ENCODE results near the gene CPZ.
"Not testable (repeated sequence)": the region's sequence is repeated elsewhere in the genome, so short reads cannot be mapped to it uniquely, and the experiment has no call there.

CPZ gene

DNA sequence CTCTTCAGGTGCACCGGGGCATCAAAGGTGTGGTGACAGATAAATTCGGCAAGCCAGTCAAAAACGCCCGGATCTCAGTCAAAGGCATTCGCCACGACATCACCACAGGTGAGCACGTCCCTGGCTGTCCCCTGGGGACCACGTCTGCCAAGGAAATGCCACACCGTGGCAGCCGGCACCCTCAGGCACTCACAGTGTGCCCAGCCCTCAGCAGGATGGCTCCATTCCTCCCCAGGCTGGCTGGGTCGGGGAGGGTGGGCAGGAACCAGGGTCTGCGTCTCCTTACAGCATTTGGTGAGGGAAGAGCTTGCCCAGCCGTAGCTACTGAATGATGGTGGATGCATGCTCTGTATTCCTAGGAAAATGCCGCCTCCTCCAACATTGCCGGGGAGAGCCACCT is 25.9 kb downstream of the CPZ start:
- no peak for DNase-seq (ENCODE audit: low read depth, low spot score)
- no peaks in the 10 kb centered on the region for H3K9me3 ChIP-seq (ENCODE audit: control insufficient read depth, insufficient read depth, low read length)
- H3K27ac ChIP-seq (ENCODE audit: low read length) = no peak overlapping the region
- no peaks in the 10 kb centered on the region for H3K27me3 ChIP-seq (ENCODE audit: control insufficient read depth, insufficient read depth, low read length)
- no peaks in the 10 kb centered on the region for H3K4me1 ChIP-seq (ENCODE audit: control insufficient read depth, insufficient read depth, low read length)
- no CpG with 5 or more reads among the region's 15 CpGs for WGBS (ENCODE audit: insufficient coverage, insufficient read length)
- no peak overlapping the region for H3K4me3 ChIP-seq (ENCODE audit: low read length)
- H3K36me3 ChIP-seq (ENCODE audit: control insufficient read depth, insufficient read depth, low read length) = peaks cover 19% of the 10 kb centered on the region

GRCh38 chr4:8618961-8619720 is 26.6 kb downstream of the CPZ start:
- no CpG with 5 or more reads among the region's 28 CpGs for WGBS (ENCODE audit: insufficient coverage, insufficient read length)
- Histone ChIP-seq H3K36me3 (ENCODE audit: control insufficient read depth, insufficient read depth, low read length) (peaks cover 19% of the 10 kb centered on the region), H3K4me3 (ENCODE audit: low read length) (no peak overlapping the region)

GRCh38 chr4:8621135-8621534 is 28.6 kb downstream of the CPZ start:
- not testable (repeated sequence) for H3K4me3 ChIP-seq (ENCODE audit: low read length); H3K27me3 ChIP-seq (ENCODE audit: control insufficient read depth, insufficient read depth, low read length); H3K9me3 ChIP-seq (ENCODE audit: control insufficient read depth, insufficient read depth, low read length); H3K27ac ChIP-seq (ENCODE audit: low read length); H3K4me1 ChIP-seq (ENCODE audit: control insufficient read depth, insufficient read depth, low read length); DNase-seq (ENCODE audit: low read depth, low spot score)
- WGBS (ENCODE audit: insufficient coverage, insufficient read length) = no CpG with 5 or more reads among the region's 14 CpGs
- H3K36me3 ChIP-seq (ENCODE audit: control insufficient read depth, insufficient read depth, low read length) = peaks cover 14% of the 10 kb centered on the region; the same call in 1 of the 2 replicates

More at GRCh38 chr4:8618961-8619720, 26.6 kb downstream of the CPZ start:
- no peaks in the 10 kb centered on the region for H3K4me1 ChIP-seq (ENCODE audit: control insufficient read depth, insufficient read depth, low read length)
- no peaks in the 10 kb centered on the region for H3K27me3 ChIP-seq (ENCODE audit: control insufficient read depth, insufficient read depth, low read length)
- no peaks in the 10 kb centered on the region for H3K9me3 ChIP-seq (ENCODE audit: control insufficient read depth, insufficient read depth, low read length)
- DNase-seq (ENCODE audit: low read depth, low spot score) = no peak
- no peak overlapping the region for H3K27ac ChIP-seq (ENCODE audit: low read length)

DNA sequence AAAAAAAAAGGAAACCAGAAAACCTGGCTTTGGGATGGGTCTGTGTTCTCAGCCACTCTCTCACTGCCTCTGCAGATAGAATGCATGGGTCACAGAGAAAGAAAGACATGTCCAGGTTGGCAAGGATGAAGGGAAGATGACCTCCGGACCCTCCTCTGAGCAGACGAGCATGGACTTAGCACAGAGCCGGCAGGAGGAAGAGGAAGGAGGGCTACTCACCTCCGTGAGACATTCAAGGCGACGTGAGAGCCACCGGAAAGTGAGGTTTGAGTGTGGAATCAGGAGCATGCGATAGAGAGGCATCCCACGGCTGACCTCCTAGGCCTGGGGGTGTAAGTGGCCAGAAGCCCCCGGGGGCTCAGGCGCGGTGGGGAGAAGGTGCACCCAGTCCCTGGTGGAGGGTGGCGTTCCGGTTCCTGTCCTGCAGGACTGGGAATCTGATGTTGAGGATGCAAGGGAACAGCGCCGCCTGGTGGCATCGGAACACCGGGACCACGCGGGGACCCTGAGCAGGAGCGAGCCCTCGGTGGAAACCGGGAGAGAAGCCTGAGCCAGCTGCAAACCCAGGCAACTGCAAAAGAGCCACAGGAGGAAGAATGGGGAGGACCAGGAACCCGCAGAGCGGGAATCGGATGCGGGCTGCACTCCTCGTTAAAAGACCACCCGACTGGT is 32.2 kb downstream of the CPZ start:
- not testable (repeated sequence) for H3K27ac ChIP-seq (ENCODE audit: low read length); H3K9me3 ChIP-seq (ENCODE audit: control insufficient read depth, insufficient read depth, low read length); DNase-seq (ENCODE audit: low read depth, low spot score); H3K4me1 ChIP-seq (ENCODE audit: control insufficient read depth, insufficient read depth, low read length); H3K27me3 ChIP-seq (ENCODE audit: control insufficient read depth, insufficient read depth, low read length); H3K36me3 ChIP-seq (ENCODE audit: control insufficient read depth, insufficient read depth, low read length); H3K4me3 ChIP-seq (ENCODE audit: low read length)
- WGBS (ENCODE audit: insufficient coverage, insufficient read length) = no CpG with 5 or more reads among the region's 29 CpGs

GRCh38 chr4:8630240-8630905 is 37.8 kb downstream of the CPZ start:
- not testable (repeated sequence) for H3K4me1 ChIP-seq (ENCODE audit: control insufficient read depth, insufficient read depth, low read length); H3K27me3 ChIP-seq (ENCODE audit: control insufficient read depth, insufficient read depth, low read length); DNase-seq (ENCODE audit: low read depth, low spot score); H3K27ac ChIP-seq (ENCODE audit: low read length); H3K4me3 ChIP-seq (ENCODE audit: low read length); H3K36me3 ChIP-seq (ENCODE audit: control insufficient read depth, insufficient read depth, low read length); H3K9me3 ChIP-seq (ENCODE audit: control insufficient read depth, insufficient read depth, low read length)
- no CpG with 5 or more reads among the region's 29 CpGs for WGBS (ENCODE audit: insufficient coverage, insufficient read length)

- not testable (repeated sequence) for DNase-seq (ENCODE audit: low read depth, low spot score); H3K9me3 ChIP-seq (ENCODE audit: control insufficient read depth, insufficient read depth, low read length); H3K27ac ChIP-seq (ENCODE audit: low read length); H3K27me3 ChIP-seq (ENCODE audit: control insufficient read depth, insufficient read depth, low read length); H3K36me3 ChIP-seq (ENCODE audit: control insufficient read depth, insufficient read depth, low read length); H3K4me1 ChIP-seq (ENCODE audit: control insufficient read depth, insufficient read depth, low read length); H3K4me3 ChIP-seq (ENCODE audit: low read length)
- no CpG with 5 or more reads among the region's 6 CpGs for WGBS (ENCODE audit: insufficient coverage, insufficient read length)
These were observed 39.3 kb downstream of the CPZ start for GRCh38 chr4:8631896-8632295.

DNA sequence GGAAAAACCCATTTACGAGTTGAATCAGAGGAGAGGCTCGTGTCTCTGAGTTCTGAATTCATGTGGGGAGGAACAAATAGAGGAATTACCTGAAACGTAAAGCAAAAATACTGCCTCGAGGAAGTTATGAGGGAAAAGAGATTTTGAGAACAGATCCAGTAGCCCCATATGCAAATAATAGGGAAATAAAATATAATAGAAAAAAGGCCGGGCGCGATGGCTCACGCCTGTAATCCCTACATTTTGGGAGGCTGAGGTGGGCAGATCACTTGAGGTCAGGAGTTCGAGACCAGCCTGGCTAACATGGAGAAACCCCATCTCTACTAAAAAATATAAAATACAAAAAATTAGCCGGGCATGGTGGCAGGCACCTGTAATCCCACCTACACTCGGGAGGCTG is 42.2 kb downstream of the CPZ start:
- H3K27me3 ChIP-seq (ENCODE audit: control insufficient read depth, insufficient read depth, low read length); H3K36me3 ChIP-seq (ENCODE audit: control insufficient read depth, insufficient read depth, low read length); H3K9me3 ChIP-seq (ENCODE audit: control insufficient read depth, insufficient read depth, low read length); H3K27ac ChIP-seq (ENCODE audit: low read length); H3K4me1 ChIP-seq (ENCODE audit: control insufficient read depth, insufficient read depth, low read length); DNase-seq (ENCODE audit: low read depth, low spot score); H3K4me3 ChIP-seq (ENCODE audit: low read length): not testable (repeated sequence)
- WGBS (ENCODE audit: insufficient coverage, insufficient read length) = no CpG with 5 or more reads among the region's 11 CpGs

DNA sequence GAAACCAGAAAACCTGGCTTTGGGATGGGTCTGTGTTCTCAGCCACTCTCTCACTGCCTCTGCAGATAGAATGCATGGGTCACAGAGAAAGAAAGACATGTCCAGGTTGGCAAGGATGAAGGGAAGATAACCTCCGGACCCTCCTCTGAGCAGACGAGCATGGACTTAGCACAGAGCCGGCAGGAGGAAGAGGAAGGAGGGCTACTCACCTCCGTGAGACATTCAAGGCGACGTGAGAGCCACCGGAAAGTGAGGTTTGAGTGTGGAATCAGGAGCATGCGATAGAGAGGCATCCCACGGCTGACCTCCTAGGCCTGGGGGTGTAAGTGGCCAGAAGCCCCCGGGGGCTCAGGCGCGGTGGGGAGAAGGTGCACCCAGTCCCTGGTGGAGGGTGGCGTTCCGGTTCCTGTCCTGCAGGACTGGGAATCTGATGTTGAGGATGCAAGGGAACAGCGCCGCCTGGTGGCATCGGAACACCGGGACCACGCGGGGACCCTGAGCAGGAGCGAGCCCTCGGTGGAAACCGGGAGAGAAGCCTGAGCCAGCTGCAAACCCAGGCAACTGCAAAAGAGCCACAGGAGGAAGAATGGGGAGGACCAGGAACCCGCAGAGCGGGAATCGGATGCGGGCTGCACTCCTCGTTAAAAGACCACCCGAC is 43.5 kb downstream of the CPZ start:
- not testable (repeated sequence) for H3K27ac ChIP-seq (ENCODE audit: low read length); DNase-seq (ENCODE audit: low read depth, low spot score); H3K4me1 ChIP-seq (ENCODE audit: control insufficient read depth, insufficient read depth, low read length); H3K27me3 ChIP-seq (ENCODE audit: control insufficient read depth, insufficient read depth, low read length); H3K36me3 ChIP-seq (ENCODE audit: control insufficient read depth, insufficient read depth, low read length); H3K9me3 ChIP-seq (ENCODE audit: control insufficient read depth, insufficient read depth, low read length); H3K4me3 ChIP-seq (ENCODE audit: low read length)
- no CpG with 5 or more reads among the region's 29 CpGs for WGBS (ENCODE audit: insufficient coverage, insufficient read length)

DNA sequence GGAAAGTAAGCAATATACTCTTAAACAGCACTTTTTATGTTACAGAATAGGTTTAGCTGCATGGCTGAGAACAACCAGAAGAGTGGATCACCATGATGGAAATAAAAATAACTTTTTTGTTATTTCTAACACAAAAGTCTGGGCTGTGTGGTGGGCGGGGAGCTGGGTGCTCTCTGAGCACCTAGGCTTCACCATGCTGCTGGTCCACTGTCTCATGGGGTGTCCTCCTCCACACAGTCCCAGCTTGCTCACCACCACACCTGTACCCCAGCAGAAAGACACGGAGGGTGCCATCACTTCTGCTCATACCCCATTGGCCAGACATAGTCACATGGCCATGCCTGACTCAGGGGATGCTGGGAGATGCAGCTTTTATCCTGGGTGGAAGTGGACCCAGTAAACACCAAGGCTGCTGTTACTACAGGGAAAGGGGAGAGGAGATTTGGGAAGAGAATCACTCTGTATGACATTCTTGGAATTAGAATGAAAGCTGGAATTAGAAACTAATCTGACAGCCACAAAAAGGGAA is 45.0 kb downstream of the CPZ start:
- WGBS (ENCODE audit: insufficient coverage, insufficient read length) = no CpG with 5 or more reads among the region's 2 CpGs

GRCh38 chr4:8639021-8639420 is 46.5 kb downstream of the CPZ start:
- H3K4me1 ChIP-seq (ENCODE audit: control insufficient read depth, insufficient read depth, low read length) = no peaks in the 10 kb centered on the region; the same call in 1 of the 2 replicates
- H3K9me3 ChIP-seq (ENCODE audit: control insufficient read depth, insufficient read depth, low read length) = no peaks in the 10 kb centered on the region
- no peak overlapping the region for H3K4me3 ChIP-seq (ENCODE audit: low read length)
- WGBS (ENCODE audit: insufficient coverage, insufficient read length) = no CpG with 5 or more reads among the region's 10 CpGs
- H3K27me3 ChIP-seq (ENCODE audit: control insufficient read depth, insufficient read depth, low read length) = no peaks in the 10 kb centered on the region
- H3K27ac ChIP-seq (ENCODE audit: low read length) = no peak overlapping the region
- no peaks in the 10 kb centered on the region for H3K36me3 ChIP-seq (ENCODE audit: control insufficient read depth, insufficient read depth, low read length)
- DNase-seq (ENCODE audit: low read depth, low spot score) = no peak

More for the DNA sequence above, 45.0 kb downstream of the CPZ start:
- Histone ChIP-seq H3K4me3 (ENCODE audit: low read length) (no peak overlapping the region), H3K9me3 (ENCODE audit: control insufficient read depth, insufficient read depth, low read length) (no peaks in the 10 kb centered on the region), H3K27me3 (ENCODE audit: control insufficient read depth, insufficient read depth, low read length) (no peaks in the 10 kb centered on the region), H3K4me1 (ENCODE audit: control insufficient read depth, insufficient read depth, low read length) (no peaks in the 10 kb centered on the region), H3K36me3 (ENCODE audit: control insufficient read depth, insufficient read depth, low read length) (no peaks in the 10 kb centered on the region), H3K27ac (ENCODE audit: low read length) (no peak overlapping the region)
- no peak for DNase-seq (ENCODE audit: low read depth, low spot score)
